Left cardiac atrium (tissue), 4 donors: ENCODE results near the gene ATP8B4. TPM values are rescaled to one million over a fixed set of nuclear protein-coding genes. Genes with fewer than 3 reads are reported as not detected.

ENCODE experiments used
- ATAC-seq, 2 donors: fragments of 200-7000 bp; cut with Tn5 transposase; one replicate each; pipeline ENCODE4 v1.9.1; 2020; ENCODE audit warnings: mild to moderate bottlenecking in 2 of 2, moderate library complexity in 2 of 2
- DNase-seq: peaks from one replicate; pipeline ENCODE4 v3.0.0-alpha.2; 2020
- intact Hi-C, 2 donors: fragments of 100-400 bp; cut with DNase I; formaldehyde crosslinking; loops; one replicate each; pipeline versions ENCODE4 v1.14.1 to v1.15.1; 2022 to 2023
- total RNA-seq, 2 donors: library from RNA; stranded (reverse); fragmentation: NEBNext Ultra II Directional; extraction: Animal tissue kit (Norgen Biotek cat#: 25700); gene quantifications; one replicate each; pipeline ENCODE4 v1.2.1, GENCODE V29; 2021
- donor health status: DM: no; HTN: yes; CAD: no.
- donor health status: DM: no; HTN: yes; CAD: no; lungs with severe emphysema.
- donor health status: DM: yes; HTN: yes; CAD: no.
- donor health status: Dilated cardiomyopathy.

Gene ATP8B4
- total RNA-seq, 2 donors from 2014 or later: 5.4 to 9.7 TPM

DNA sequence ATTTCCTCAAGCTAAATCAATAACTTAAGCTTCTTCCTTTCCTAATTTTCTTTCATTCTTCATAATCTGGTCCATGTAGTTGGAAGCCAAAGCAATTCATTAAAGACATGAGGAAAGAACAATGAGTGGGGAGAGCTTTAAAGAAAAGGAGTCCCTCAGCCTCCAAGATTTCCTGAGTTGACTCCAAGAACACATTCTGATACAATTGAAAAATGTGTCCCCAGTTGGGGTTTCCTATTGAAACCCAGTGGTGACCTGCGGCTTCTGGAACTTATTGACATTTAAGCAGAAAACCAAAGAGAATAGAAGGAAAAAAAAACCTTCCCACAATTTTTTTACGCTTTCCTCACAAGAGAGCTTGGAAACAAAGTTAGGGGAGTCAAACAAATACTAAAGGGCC is 37.0 kb downstream of the ATP8B4 start:
- ATAC-seq: no peak
- intact Hi-C loops: no loop called here
- no peak for DNase-seq

DNA sequence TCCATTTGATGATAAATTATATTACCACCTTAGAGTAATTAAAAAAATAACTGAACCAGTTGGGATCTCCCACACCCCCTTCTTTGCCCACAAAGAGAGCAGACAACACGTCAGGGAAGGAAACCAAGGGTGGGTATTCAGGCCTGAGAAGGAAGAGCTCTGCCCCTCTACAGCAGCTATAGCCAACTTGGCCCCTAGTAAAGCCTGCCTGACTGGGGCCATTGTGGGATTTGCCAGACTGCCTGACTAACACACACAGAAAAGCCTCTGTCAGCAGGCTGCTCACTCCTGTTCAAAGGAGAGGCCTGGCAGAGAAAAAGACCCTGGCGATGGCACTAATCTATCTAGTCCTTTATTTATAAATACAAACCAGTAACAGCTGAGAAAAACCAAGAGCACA is 41.4 kb downstream of the ATP8B4 start:
- ATAC-seq (no peak), DNase-seq (no peak)
- intact Hi-C loops: no loop called here

DNA sequence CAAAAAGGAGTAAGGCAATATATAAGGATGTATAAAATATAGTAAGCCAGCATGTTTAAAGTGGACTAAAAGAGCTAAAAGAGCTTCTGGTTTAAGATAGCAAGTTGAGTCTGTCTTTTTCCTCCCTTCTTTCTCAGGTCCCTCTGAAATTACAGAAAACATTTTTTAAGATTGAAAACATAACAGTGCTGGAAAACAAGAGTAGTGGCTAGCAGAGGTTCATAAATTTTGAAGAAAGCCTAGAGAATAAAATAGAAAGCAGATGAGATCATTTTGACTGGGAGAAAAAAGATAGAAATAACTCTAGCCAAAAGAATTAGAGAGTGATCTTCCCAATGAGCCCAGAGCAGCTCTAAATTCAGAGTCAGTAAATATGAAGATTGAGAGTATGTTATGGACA is 41.9 kb downstream of the ATP8B4 start:
- DNase-seq: no peak
- no peak for ATAC-seq
- intact Hi-C loops: no loop called here

DNA sequence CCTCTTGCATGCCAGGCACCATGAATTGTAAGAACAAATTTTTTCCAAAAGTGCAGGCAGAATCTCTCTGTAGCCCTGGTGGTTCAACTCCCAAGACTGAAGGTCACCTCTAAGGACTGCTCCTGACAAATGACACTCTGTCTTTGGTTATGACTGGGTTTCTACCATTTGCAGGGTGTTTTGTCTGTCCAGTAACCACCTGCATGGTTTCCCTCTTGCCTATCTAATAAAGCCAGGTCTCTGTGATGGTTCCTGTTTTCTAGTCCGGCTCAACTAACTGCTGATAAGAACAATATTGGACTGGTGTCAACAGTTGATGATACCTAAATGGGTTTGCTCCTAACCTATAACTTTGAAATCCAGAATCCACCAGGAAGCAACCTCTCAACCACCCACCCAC is 43.7 kb downstream of the ATP8B4 start:
- DNase-seq: no peak
- intact Hi-C loops: no loop called here
- no peak for ATAC-seq

DNA sequence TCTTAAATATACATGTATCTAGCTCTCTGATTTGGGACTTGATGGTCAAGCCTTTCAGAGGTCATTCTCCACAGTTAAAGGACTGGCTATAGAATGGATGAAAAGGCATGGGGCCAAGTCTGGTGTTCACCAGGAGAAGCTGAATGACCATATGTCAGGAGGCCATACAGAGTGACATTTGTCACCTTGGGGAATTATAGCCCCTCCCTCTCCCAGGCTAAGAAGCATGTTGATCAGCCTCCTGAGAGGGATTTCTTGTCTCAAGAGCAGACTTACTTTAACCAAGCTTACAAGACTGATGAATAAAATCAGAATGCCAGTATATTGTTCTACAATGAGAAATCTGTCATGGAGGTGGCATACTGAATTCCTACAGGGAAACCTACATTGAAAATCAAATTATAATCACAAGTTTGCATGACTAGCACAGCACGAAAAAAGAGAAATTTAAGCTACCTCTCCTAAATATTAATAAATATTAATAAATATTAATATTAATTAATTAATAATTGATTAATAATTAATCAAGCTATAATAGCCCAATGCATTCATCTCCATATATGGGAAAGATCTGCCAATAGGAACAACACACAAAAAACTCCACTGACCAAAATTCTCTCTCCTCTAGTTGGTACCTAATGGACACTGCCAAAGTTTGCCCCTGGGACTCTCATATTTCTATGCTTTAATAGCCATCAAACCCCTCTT is 47.3 kb downstream of the ATP8B4 start:
- intact Hi-C loops: no loop called here
- DNase-seq (no peak), ATAC-seq (no peak)

DNA sequence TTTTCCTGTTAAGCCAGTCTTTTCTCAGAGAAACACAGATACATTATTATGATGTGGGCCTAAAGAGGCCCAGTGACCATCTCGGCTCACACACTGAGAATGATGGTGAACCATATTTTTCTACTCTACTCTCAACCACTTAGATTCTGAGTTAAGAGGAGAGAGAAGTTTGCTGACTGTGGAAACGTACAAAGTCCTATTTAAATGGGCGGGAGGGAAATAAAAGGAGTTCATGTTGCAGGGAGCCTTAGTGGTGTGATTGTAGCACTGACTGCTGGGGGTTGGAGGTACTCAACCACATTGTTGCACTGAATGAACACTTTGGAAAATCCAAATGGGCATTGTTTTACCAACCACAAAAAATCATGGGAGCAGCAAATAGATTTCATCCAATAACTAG is 51.0 kb downstream of the ATP8B4 start:
- intact Hi-C loops: no loop called here
- ATAC-seq (no peak), DNase-seq (no peak)

DNA sequence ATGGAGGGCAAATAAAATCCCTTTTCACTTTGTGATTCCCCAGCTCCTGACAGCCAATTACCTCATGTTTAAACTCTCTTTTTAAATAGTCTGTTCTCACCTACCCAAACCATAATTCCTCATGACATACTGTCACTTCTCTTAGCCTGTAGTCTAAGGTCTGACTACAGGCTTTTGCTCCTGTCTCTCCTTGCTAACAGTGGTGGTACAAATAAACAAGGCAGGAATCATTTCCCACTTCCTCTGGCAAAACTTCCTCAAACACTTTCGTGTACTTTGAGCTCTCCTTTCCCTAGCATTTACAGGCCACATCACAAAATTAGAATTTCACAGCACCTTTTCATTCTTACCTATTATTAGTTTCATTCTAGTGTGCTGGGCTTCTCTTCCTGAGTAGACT is 51.8 kb downstream of the ATP8B4 start:
- intact Hi-C loops: no loop called here
- DNase-seq: no peak
- ATAC-seq: no peak

DNA sequence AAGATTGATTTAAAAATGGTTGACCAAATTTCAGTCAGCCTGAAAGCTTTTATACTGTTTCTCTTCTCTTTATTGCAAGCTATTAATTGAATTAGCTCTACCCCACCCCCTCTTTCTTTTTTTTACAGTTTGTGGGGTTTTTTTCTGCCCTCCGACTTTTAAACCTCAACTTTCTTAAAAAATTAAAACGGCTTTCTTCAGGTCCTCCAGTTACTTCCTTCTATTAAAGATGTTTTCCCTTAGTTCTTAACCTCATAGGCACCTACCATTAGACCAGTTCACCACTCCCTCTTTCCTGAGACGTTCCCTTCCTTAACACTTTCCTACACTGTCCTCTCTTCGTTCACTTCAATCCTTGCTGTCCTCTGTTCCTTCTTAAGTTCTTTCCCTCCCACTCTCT is 52.4 kb downstream of the ATP8B4 start:
- DNase-seq (no peak), ATAC-seq (no peak)
- intact Hi-C loops: no loop called here

DNA sequence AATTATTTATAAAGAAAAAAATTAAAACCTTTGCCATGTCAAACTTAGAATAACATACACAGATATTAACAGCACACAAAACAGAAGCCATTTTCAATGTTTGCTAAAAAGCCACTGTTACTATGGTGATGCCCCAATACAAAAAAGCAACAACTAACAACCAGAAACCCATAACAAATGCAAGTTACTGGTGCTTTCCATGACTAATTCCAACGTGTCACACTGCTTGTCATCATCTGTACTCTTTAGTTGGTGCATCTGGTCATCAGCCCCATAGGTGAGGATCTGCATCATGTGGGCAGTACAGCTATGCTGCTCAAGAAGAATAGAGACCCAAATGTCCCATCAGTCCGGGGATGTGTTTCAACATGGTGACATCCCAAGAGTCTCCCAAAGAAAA is 52.8 kb downstream of the ATP8B4 start:
- no peak for DNase-seq
- intact Hi-C loops: no loop called here
- ATAC-seq: peak in 1 of 2 donors; percentile 47

DNA sequence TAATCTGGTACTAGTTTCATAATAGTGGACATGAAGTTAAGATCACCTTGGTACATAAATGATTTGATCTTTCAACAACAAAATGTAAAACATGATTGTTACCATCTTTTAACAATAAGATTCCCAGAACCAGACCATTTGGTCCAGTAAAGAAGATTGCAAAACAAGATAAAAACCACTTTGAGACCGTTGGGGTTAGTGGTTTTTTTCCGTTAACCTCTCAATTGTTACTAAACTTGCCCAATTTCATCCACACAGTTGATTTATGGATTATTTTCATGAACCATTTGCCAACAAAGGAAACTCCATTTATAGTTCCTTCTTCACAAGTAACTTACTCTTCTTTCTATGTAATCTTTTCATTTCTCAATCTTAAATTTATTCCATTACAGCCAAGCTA is 53.8 kb downstream of the ATP8B4 start:
- DNase-seq (no peak), ATAC-seq (no peak)
- intact Hi-C loops: no loop called here

DNA sequence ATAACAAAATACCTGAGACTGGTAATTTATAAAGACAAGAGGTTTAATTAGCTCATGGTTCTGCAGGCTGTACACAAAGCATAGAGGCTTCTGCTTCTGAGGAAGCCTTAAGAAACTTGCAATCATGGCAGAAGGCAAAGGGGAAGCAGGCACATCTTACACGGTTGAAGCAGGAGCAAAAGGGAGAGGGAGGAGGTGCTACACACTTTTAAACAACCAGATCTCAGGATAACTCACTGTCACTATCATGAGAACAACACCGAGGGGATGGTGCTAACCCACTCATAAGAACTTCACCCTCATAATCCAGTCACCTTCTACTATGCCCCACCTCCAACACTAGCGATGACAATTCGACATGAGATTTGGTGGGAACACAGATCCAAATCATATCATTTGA is 54.4 kb downstream of the ATP8B4 start:
- intact Hi-C loops: no loop called here
- ATAC-seq (no peak), DNase-seq (no peak)

DNA sequence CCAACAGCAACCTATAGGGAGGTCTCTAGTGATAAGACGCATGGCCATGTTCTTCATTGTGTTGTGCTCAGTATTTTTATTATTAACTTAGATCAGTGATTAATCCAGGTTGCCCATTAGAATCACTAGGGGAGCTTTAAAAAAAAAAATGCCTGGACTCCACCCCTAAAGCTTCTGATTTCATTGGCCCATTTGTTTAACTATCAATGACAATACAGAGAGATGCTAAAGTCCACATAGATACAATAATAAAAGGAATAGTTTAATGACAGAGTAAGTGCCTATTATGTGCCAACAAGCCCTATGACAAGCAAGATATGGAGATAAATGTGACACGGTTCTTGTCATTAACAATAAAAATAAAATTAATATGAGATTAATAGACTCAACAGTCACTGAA is 55.8 kb downstream of the ATP8B4 start:
- DNase-seq (no peak), ATAC-seq (no peak)
- intact Hi-C loops: no loop called here

DNA sequence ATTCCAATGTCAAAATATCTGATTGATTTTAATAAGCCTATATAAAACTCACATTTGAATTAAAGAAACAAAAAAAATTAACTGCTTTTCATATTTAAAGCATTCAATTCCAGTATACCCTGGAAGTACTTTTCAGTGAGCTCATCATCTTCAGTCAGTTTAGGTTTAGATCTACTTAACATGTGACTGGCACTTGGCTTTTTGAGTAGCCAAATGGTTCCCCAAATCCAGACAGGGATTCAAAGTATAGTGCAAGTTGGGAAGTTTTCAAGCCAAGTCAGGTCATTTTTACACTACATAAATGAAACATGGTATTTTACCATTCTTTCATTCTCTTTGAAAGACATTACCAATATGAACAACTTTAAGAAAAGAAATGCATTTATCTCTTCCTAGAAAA is 57.5 kb downstream of the ATP8B4 start:
- intact Hi-C loops: no loop called here
- DNase-seq: no peak
- ATAC-seq: no peak

DNA sequence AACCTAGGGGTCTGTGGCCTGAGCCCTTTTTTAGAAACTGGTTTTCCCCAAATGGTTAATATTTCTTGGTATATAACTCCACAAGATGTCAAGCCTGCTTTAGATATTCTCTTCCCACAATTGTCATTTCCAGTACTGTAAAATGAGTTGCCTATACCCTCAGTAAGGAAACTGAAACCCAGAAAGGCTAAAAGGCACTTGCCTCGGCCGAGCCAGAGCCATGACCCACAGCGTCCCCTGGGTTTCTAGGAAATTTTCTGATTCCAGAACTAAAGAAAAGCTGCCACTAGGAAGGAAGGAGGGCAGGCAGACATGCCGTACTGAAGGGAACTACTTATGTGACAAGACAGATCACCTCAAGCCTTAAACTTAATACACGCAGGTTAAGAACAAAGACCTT is 59.1 kb downstream of the ATP8B4 start:
- DNase-seq (no peak), ATAC-seq (peak in 1 of 2 donors; percentile 23)
- intact Hi-C loops: loop anchor here in 1 of 2 donors (10.0 kb wide), 1 partner anchor 85 kb away; no protein-coding TSS in a partner anchor

DNA sequence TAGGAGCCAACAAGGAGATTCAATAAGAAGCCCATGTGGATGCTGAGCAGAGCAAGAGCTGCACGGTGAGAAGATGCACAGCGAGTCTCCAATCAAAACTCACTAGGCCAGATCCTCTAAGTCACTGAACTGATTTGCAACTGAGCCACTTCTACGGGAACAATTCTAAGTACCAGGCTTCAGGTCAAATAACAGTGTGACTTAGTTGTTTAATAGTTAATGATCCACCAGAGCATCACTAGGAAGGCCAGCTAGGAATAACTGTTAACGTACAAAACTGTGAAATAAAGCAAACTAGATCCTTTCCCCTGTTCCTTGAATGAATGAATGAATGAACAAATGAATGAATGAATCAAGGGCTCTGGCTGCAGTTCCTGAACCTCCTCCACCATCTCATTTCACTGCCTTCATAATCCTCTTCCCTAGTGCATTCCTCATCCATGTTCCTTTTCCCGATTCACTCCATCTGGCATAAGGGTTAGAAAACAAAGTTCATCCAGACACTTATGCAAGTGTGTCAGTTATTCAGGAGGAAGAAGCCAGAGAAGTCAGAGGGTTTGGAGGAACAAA is 59.7 kb downstream of the ATP8B4 start:
- intact Hi-C loops: loop anchor here in 1 of 2 donors (10.0 kb wide), 1 partner anchor 86 kb away; no protein-coding TSS in a partner anchor
- DNase-seq (no peak), ATAC-seq (peak in 1 of 2 donors; percentile 10)

DNA sequence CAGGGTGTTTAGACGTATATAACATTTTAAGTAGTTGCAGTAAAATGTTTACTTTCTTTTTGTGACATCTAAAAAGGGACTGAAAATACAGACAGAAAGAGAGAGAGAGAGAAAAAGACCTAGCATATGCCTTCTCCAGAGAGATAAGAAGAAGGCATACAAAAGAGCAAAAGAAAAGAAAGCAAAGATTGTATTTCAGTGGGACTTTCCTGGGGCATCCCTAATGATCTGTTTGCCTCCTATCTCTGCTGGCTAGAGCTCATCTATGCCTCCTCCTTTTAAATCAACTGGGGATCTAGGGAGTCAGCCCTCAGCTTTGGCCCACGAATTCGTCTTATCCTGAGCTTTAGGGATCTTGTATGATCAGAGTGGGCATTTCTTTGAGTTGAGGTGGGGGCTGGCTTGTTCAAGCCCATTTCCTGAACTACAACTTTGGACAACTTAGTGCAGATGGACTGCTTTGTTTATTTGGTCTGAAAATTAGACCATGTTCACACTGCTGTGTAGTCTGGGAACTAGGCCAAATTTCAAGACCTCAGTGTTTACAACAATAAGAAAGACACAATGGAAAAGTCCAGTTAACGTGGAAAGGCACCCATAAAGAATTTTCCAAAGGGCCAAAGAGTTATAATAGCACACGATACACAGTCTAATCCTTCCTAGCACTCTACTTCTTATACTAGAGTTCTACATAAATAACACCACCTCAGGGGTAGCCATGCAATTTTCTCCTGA is 61.0 kb downstream of the ATP8B4 start:
- ATAC-seq (no peak), DNase-seq (no peak)
- intact Hi-C loops: loop anchor here in 1 of 2 donors (10.0 kb wide), 1 partner anchor 87 kb away; no protein-coding TSS in a partner anchor

DNA sequence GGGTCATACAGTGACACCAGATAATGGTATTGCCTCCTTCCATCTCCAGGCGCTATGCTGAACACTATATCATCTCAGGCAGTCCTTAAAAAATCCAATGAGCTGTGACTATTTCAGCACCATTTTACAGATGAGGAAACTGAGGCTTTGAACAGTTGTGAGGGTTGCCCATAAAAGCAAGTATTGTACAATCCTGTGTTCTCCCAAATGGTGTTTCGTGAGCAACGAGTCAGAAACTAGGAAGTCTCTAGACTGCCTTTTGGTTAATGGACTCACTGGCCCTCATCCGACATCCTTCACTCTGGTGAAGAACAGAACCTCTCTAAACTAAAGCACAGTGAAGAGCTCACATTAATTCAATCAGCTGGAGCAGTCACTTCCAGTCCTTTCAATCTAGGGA is 61.8 kb downstream of the ATP8B4 start:
- no peak for DNase-seq
- intact Hi-C loops: loop anchor here in 1 of 2 donors (10.0 kb wide), 1 partner anchor 88 kb away; no protein-coding TSS in a partner anchor

DNA sequence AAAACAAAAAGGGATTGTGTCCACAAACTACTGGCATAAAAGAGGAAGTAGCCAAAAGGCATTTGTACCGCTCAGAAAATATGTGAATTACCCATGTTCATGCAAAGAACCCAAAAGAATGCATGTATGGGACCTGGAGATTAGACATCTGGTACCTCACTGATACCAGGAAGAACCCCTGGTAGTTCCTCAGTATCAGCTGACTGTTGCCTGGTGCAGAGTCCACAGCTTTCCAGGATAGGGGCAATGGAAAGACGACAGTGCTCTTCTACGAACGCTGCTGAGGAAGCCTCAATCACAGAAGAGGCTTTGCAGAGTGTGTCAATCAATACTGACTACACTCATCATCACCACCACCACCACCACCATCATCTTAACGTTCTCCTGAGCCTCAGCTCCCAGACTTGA is 63.3 kb downstream of the ATP8B4 start:
- ATAC-seq (no peak), DNase-seq (no peak)
- intact Hi-C loops: loop anchor here in 1 of 2 donors (10.0 kb wide), 1 partner anchor 89 kb away; no protein-coding TSS in a partner anchor

More for the DNA sequence above, 61.8 kb downstream of the ATP8B4 start:
- ATAC-seq: no peak

DNA sequence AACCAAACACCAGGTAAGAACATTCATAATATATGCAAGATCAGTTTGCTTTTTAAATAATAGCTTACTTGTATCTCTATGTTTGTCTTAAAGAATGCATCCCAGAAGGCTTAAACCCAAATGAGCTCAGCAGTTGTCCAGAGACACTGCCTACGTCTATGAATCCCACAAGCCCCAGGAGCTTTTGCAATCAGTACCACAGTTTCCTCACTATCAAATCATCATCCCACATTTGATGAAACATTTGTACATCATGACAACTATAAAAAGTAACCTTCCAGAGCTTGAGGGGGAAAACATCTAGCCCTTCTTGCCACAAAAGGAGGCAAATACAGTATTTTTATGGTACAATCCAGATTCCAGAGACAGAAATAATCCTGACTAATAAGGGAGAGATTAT is 63.7 kb downstream of the ATP8B4 start:
- DNase-seq: peak; percentile 22
- peak; percentile 70 to 84 for ATAC-seq
- intact Hi-C loops: loop anchor here in 1 of 2 donors (10.0 kb wide), 1 partner anchor 89 kb away; no protein-coding TSS in a partner anchor
